Glutamatergic neuron (in vitro differentiated cells): Measurements from ENCODE around the gene GABRB1. TPM values are rescaled to one million over a fixed set of nuclear protein-coding genes. Genes with fewer than 3 reads are reported as not detected.
"Not testable (repeated sequence)": the region's sequence is repeated elsewhere in the genome, so short reads cannot be mapped to it uniquely, and the experiment has no call there.

ENCODE experiments used
- DNase-seq: peaks from one replicate; pipeline ENCODE4 v3.0.0; 2022
- H3K27ac Mint-ChIP-seq: one replicate; pipeline ENCODE4 v1.8.0; 2020; ENCODE audit warnings: mild to moderate bottlenecking, mixed read lengths, inconsistent platforms; ENCODE audit not compliant: unreplicated experiment
- H3K27me3 Mint-ChIP-seq: one replicate; pipeline ENCODE4 v1.8.0; 2020; ENCODE audit warnings: mild to moderate bottlenecking, moderate library complexity, mixed read lengths, inconsistent platforms; ENCODE audit not compliant: unreplicated experiment
- H3K36me3 Mint-ChIP-seq: one replicate; pipeline ENCODE4 v1.8.0; 2020; ENCODE audit warnings: mild to moderate bottlenecking, mixed read lengths, inconsistent platforms; ENCODE audit not compliant: unreplicated experiment
- H3K4me1 Mint-ChIP-seq: one replicate; pipeline ENCODE4 v1.8.0; 2020; ENCODE audit warnings: mild to moderate bottlenecking, low read depth, mixed read lengths, inconsistent platforms; ENCODE audit not compliant: unreplicated experiment
- H3K4me3 Mint-ChIP-seq: one replicate; pipeline ENCODE4 v1.8.0; 2020; ENCODE audit warnings: mild to moderate bottlenecking, mixed read lengths, inconsistent platforms; ENCODE audit not compliant: unreplicated experiment
- H3K9me3 Mint-ChIP-seq: one replicate; pipeline ENCODE4 v1.8.0; 2020; ENCODE audit warnings: mild to moderate bottlenecking, moderate library complexity, mixed read lengths, inconsistent platforms; ENCODE audit not compliant: unreplicated experiment
- total RNA-seq: library from RNA; stranded (reverse); fragmentation: NEBNext Ultra II Directional; extraction: Animal tissue kit (Norgen Biotek cat#: 25700); gene quantifications from one replicate; pipeline ENCODE4 v1.2.1, GENCODE V29; 2021; ENCODE audit not compliant: unreplicated experiment
- TF ChIP-seq, protein P1 (sequence below): fragments of 200-600 bp; sonication (generic); IDR thresholded peaks from one replicate; pipeline ENCODE4 v1.5.0; 2021; ENCODE audit not compliant: partially characterized antibody, unreplicated experiment

GABRB1 gene
- total RNA-seq, 1 donor from 2014 or later: 4.9 TPM

DNA sequence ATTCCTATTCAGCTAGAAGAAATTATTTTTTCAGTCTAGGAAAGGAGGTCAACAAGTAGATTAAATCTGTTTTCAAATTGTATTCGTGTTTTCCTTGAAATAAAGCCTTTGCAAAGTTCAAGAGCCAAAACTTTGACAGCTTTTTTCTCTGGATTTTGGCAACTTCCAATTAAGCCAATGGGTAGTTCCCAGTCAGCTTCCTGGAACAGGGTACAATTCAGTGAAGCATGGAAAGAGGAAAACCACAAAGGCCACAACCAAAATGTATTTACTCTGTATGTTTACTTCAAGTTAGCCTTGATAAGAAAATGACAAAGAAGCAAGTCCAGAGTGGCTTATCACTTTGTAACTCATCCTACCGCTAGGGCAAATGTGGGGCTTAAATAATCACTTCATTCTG is 243.5 kb downstream of the GABRB1 start:
- Mint-ChIP-seq H3K4me3 (no peak overlapping the region), H3K4me1 (no peaks in the 10 kb centered on the region), H3K36me3 (no peaks in the 10 kb centered on the region), H3K9me3 (no peaks in the 10 kb centered on the region), H3K27me3 (no peaks in the 10 kb centered on the region), H3K27ac (no peak overlapping the region)
- TF ChIP-seq, protein P1, sequence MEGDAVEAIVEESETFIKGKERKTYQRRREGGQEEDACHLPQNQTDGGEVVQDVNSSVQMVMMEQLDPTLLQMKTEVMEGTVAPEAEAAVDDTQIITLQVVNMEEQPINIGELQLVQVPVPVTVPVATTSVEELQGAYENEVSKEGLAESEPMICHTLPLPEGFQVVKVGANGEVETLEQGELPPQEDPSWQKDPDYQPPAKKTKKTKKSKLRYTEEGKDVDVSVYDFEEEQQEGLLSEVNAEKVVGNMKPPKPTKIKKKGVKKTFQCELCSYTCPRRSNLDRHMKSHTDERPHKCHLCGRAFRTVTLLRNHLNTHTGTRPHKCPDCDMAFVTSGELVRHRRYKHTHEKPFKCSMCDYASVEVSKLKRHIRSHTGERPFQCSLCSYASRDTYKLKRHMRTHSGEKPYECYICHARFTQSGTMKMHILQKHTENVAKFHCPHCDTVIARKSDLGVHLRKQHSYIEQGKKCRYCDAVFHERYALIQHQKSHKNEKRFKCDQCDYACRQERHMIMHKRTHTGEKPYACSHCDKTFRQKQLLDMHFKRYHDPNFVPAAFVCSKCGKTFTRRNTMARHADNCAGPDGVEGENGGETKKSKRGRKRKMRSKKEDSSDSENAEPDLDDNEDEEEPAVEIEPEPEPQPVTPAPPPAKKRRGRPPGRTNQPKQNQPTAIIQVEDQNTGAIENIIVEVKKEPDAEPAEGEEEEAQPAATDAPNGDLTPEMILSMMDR: no peak
- DNase-seq: no peak

- Mint-ChIP-seq H3K9me3 (no peaks in the 10 kb centered on the region), H3K4me3 (no peak overlapping the region), H3K27me3 (no peaks in the 10 kb centered on the region), H3K27ac (no peak overlapping the region), H3K36me3 (no peaks in the 10 kb centered on the region), H3K4me1 (no peaks in the 10 kb centered on the region)
- DNase-seq: no peak
- TF ChIP-seq, protein P1: no peak
Observed at GRCh38 chr4:47275595-47275994, 244.2 kb downstream of the GABRB1 start.

GRCh38 chr4:47278631-47279030 is 247.3 kb downstream of the GABRB1 start:
- no peak overlapping the region for H3K27ac Mint-ChIP-seq
- peaks cover 2% of the 10 kb centered on the region for H3K27me3 Mint-ChIP-seq
- H3K9me3 Mint-ChIP-seq: no peaks in the 10 kb centered on the region
- DNase-seq: no peak
- no peak overlapping the region for H3K4me3 Mint-ChIP-seq
- TF ChIP-seq, protein P1: no peak
- H3K36me3 Mint-ChIP-seq: no peaks in the 10 kb centered on the region
- H3K4me1 Mint-ChIP-seq: no peaks in the 10 kb centered on the region

GRCh38 chr4:47287735-47288134 is 256.4 kb downstream of the GABRB1 start:
- H3K27me3 Mint-ChIP-seq: no peaks in the 10 kb centered on the region
- no peak for DNase-seq
- H3K27ac Mint-ChIP-seq: no peak overlapping the region
- H3K4me3 Mint-ChIP-seq: no peak overlapping the region
- TF ChIP-seq, protein P1: no peak
- no peaks in the 10 kb centered on the region for H3K4me1 Mint-ChIP-seq
- no peaks in the 10 kb centered on the region for H3K36me3 Mint-ChIP-seq
- H3K9me3 Mint-ChIP-seq: no peaks in the 10 kb centered on the region

- H3K27me3 Mint-ChIP-seq: no peaks in the 10 kb centered on the region
- TF ChIP-seq, protein P1: no peak
- H3K36me3 Mint-ChIP-seq: no peaks in the 10 kb centered on the region
- no peak overlapping the region for H3K4me3 Mint-ChIP-seq
- H3K4me1 Mint-ChIP-seq: no peaks in the 10 kb centered on the region
- DNase-seq: no peak
- H3K9me3 Mint-ChIP-seq: no peaks in the 10 kb centered on the region
- H3K27ac Mint-ChIP-seq: no peak overlapping the region
Observed at GRCh38 chr4:47289805-47290204, 258.4 kb downstream of the GABRB1 start.

DNA sequence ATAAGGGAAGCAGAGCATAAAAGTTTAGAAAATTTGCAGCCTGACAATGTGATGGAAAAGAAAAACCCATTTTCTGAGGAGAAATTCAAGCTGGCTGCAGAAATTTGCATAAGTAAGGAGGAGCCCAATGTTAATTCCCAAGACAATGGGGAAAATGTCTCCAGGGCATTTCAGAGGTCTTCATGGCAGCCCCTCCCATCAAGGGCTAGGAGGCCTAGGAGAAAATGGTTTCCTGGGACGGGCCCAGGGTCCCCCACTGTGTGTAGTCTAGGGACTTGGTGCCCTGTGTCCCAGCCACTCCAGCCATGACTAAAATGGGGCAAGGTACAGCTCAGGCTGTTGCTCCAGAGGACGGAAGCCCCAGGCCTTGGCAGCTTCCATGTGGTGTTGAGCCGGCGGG is 259.5 kb downstream of the GABRB1 start:
- H3K4me3 Mint-ChIP-seq, H3K9me3 Mint-ChIP-seq, H3K4me1 Mint-ChIP-seq, DNase-seq, H3K36me3 Mint-ChIP-seq, H3K27ac Mint-ChIP-seq, H3K27me3 Mint-ChIP-seq: not testable (repeated sequence)
